HL-60/S4 treated with phorbol 12-myristate 13-acetate at 8.2 ng/mL for 4 days and 3 days (cell line): ENCODE results near the gene WRAP73.
"Not testable (repeated sequence)": the region's sequence is repeated elsewhere in the genome, so short reads cannot be mapped to it uniquely, and the experiment has no call there.

Experiments
- in situ Hi-C: fragments of 300-500 bp; cut with MboI; formaldehyde crosslinking; loops from 2 replicates; pipeline ENCODE4 v1.15.0; 2022; ENCODE audit warnings: low sequenced_read_pairs

The WRAP73 gene

GRCh38 chr1:3601743-3602142 lies 48.2 kb downstream of the WRAP73 start:
- in situ Hi-C loops: no loop called here

GRCh38 chr1:3600354-3600753 lies 49.5 kb downstream of the WRAP73 start:
- in situ Hi-C loops: no loop called here

- in situ Hi-C loops: no loop called here
Observed at GRCh38 chr1:3599816-3600215, 50.1 kb downstream of the WRAP73 start.

- in situ Hi-C loops: no loop called here
Observed at GRCh38 chr1:3599286-3599811, 50.6 kb downstream of the WRAP73 start.

- in situ Hi-C loops: no loop called here
Observed at GRCh38 chr1:3598522-3599285, 51.2 kb downstream of the WRAP73 start.

GRCh38 chr1:3598051-3598491 lies 51.8 kb downstream of the WRAP73 start:
- in situ Hi-C loops: no loop called here

- in situ Hi-C loops: no loop called here
Observed at GRCh38 chr1:3597599-3597964, 52.3 kb downstream of the WRAP73 start.

GRCh38 chr1:3596663-3597598 lies 53.0 kb downstream of the WRAP73 start:
- in situ Hi-C loops: no loop called here

GRCh38 chr1:3595949-3596348 lies 54.0 kb downstream of the WRAP73 start:
- in situ Hi-C loops: no loop called here

- in situ Hi-C loops: no loop called here
Observed at GRCh38 chr1:3594706-3595377, 55.1 kb downstream of the WRAP73 start.

- in situ Hi-C loops: no loop called here
Observed at GRCh38 chr1:3593745-3594144, 56.2 kb downstream of the WRAP73 start.

GRCh38 chr1:3593334-3593733 lies 56.6 kb downstream of the WRAP73 start:
- in situ Hi-C loops: no loop called here

- in situ Hi-C loops: no loop called here
Observed at GRCh38 chr1:3590951-3591865, 58.7 kb downstream of the WRAP73 start.

- in situ Hi-C loops: no loop called here
Observed at GRCh38 chr1:3590139-3590763, 59.7 kb downstream of the WRAP73 start.

- in situ Hi-C loops: no loop called here
Observed at GRCh38 chr1:3588395-3588794, 61.5 kb downstream of the WRAP73 start.

- in situ Hi-C loops: no loop called here
Observed at GRCh38 chr1:3586986-3587759, 62.7 kb downstream of the WRAP73 start.

GRCh38 chr1:3585940-3586568 lies 63.8 kb downstream of the WRAP73 start:
- in situ Hi-C loops: no loop called here

GRCh38 chr1:3585353-3585868 lies 64.5 kb downstream of the WRAP73 start:
- in situ Hi-C loops: not testable (repeated sequence)
